Measurements from ENCODE around the gene RHBDF2.

Gene RHBDF2

DNA sequence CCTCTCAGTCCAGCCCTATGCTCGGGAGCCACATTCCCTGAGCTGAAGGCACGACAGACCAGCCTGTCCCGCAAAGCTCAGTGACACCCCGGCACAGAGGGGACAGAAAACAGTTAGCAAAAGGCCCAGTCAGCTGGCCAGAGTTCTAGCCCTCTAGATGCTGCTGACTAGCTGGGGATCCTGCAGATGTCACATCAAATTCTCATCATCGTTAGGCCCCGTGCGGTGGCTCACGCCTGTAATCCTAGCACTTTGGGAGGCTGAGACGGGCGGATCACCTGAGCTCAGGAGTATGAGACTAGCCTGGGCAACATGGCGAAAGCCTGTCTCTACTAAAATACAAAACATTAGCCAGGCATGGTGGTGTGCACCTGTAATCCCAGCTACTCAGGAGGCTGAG is 65.5 kb downstream of the RHBDF2 start:
- DNase-seq, result no peak

DNA sequence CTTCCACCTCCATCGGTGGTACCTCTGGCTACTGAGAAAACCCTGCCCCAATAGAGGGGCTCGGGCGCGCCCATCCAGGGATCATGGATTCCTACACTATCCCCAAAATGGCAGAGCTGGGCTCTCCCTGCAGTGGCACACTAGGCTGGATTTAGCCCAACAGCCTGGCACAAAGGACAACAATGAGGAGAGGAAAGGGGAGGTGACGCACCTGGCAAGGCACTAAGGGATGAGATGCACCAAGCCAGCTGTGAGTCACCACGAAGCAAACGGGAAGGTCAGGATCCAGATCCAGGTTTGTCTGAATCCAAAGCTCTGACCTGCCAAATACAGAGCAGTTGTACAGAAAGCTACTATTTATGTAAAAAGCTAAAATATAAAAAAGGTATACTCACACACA is 66.4 kb downstream of the RHBDF2 start:
- no peak for DNase-seq

DNA sequence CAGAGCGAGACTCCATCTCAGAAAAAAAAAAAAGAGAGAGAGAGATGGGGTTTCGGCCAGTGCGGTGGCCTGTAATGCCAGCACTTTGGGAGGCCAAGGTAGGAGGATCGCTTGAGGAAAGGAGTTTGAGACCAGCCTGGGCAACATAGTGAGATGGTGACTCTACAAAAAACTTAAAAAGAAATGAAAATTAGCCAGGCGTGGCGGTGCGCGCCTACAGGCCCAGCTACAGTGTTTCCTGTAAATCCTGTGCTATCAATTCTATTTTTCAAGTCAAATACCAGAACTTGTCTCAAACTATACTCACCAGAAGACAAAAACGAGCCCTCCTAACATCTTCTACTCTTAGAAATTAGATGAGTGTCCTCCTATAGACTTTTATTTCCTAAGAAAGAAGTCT is 67.5 kb downstream of the RHBDF2 start:
- DNase-seq, result no peak

- peak; percentile 11 to 20 for DNase-seq
Observed at GRCh38 chr17:76432712-76433336, 68.4 kb downstream of the RHBDF2 start.

GRCh38 chr17:76432004-76432403 is 69.2 kb downstream of the RHBDF2 start:
- no peak for DNase-seq

DNA sequence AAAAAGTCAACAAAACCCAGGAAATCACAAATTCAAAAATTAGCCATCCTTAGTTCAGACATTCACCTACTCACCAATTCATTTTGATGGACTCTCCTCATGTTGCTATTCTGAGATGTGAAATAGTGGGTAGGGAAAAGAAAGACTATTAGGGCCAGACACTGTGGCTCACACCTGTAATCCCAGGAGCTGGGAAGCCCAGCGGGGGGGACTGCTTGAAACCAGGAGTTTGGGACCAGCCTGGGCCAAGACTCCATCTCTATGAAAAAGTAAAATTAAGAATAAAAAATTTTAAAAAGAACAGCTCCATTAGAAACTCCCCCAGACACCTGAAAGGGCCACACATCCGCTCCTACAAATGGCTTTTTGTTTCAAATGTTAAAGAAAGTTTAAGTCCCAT is 69.7 kb downstream of the RHBDF2 start:
- no peak for DNase-seq

- no peak for DNase-seq
Observed at GRCh38 chr17:76428511-76428910, 72.7 kb downstream of the RHBDF2 start.

GRCh38 chr17:76427501-76428231 is 73.6 kb downstream of the RHBDF2 start:
- DNase-seq, result peak in 1 of 2 donors; percentile 2

GRCh38 chr17:76426853-76427252 is 74.4 kb downstream of the RHBDF2 start:
- no peak for DNase-seq

- no peak for DNase-seq
Observed at GRCh38 chr17:76422860-76423259, 78.4 kb downstream of the RHBDF2 start.

DNA sequence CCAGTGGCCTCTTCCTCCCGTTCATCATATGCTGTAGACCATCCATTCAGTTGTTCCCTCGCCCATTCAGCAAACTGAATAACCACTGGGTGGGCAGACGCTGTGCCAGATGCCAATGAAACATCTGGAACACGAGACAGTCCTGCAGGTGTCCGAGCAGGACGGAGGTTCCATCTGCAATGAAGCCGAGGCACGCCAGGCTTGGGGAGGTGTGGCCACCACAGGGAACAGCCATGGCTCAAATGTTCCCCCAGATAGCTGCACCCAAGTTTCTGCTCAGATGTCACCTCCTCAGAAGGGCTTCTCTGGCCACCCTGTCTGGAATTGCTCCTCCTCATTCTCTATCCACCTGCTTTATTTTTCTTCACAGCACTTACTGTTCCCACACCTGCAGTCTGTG is 78.8 kb downstream of the RHBDF2 start:
- no peak for DNase-seq

DNA sequence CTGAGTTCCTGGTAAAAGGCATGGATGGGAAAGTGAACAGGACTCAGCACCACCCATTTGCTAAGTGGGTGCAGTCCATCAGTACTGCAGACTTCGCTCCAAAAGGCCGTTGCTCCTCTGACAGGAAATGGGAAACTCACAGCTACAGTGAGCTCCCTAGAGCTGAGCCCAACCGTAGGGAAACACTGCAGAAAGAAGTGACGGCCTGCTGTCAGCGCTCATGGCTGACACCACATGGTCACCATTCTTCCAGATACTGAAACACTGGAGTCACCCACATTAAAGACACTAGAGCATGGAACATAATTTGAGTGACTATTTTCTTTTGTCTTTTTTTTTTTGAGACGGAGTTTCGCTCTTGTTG is 80.2 kb downstream of the RHBDF2 start:
- no peak for DNase-seq

Measured in inflammatory macrophage (primary cell).